GM18498 (cell line): ENCODE measurements around the gene PLXNA4.

ENCODE experiments used
- ATAC-seq: cut with Tn5 transposase; IDR thresholded peaks from one replicate; pipeline ENCODE4 v1.9.1; 2021; ENCODE audit warnings: mild to moderate bottlenecking, moderate library complexity; ENCODE audit not compliant: unreplicated experiment

The PLXNA4 gene

DNA sequence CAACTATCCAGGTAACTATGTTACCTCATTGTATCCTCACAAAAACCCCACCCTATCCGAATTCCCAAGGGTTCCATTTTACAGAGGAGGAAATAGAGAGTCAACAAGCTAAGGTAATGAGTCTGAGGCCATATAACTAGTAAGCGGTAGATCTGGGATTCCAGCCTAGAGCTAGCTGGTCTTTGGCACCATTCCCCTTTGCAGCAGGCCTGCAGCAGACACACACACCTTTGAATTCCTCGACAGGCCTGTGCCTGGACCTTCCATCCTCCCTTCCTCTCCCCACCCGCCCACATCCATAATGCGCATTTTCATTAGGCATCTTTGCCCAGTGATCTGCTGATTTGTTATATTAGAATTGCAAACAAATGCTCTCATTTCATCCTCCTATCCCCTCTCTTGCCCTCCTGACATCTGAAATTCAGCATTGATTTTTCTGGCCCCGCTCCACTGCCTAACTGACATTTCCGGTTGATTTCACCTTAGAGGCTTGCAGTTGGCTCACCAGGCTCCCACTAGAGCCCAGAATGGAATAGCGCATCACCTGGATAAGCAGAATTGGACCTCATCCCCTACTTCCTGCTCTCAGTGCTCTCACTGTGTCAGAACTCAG lies 129.5 kb downstream of the PLXNA4 start:
- ATAC-seq: no peak

DNA sequence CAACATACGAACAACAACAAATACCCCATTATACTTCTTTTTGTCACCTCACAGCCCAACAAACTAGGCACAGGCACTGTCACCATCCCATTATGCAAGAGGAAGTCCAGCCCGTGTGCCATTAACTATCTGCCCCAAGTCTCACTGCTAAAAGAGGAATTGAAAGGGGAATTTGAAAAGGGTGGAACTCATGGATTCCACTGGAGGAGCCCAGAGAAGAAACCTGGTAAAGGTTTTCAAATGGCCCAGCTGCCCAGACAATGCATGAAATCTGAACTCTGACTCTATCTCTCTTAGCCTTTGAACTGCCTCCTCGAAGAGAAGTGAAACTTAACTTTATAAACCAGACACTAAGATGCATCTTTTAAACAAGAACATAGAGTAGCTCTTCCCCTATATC lies 130.0 kb downstream of the PLXNA4 start:
- ATAC-seq: no peak

DNA sequence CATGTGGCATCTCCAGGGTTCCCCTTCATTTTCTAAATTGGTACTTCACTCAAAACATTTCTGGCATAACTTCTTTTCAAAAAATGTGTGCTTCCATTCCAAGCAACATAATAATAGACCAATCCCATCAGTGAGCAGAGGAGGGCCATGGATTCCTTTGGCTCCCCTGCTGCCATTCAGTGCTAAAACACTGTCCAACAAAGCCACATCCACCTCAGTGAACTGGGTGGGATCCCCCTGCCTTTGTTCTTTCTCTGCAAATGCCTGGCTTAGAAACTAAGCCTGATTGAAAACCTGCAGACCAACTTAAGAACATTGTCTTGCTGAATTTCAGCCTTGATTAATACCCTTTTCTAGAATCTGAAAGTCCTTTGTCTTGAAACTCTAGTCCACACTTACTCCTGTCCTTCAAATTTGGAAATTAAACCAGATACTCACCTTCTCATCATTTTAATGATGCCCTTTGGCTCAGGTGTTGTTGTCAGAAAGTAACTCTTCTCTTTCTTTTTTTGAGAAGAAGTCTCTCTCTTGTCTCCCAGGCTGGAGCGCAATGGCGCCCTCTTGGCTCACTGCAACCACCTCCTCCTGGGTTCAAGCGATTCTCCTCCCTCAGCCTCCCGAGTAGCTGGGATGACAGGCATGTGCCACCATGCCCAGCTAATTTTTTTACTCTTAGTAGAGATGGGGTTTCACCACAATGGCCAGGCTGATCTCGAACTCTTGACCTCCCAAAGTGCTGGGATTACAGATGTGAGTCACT lies 132.3 kb downstream of the PLXNA4 start:
- no peak for ATAC-seq

DNA sequence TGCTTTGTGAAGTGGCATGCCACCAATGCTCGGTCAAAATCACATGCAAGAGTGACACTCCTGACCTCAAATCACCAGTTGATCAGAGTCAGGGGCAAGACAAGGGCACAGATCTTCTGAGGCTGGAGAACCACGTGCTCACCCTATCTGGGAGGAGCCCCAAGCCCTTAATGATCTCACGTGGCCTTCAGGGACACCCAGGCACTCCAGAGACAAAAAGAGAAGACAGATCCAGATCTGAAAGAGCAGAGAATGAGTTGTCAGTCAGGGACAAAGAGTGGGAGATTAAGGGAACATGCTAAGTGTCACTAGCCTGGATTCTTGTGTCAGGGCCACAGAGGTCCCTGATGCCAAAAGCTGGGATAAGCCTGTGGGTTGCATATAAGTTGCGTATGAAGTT lies 134.3 kb downstream of the PLXNA4 start:
- ATAC-seq: no peak

- ATAC-seq: no peak
These were observed 136.1 kb downstream of the PLXNA4 start for GRCh38 chr7:132440151-132440550.

DNA sequence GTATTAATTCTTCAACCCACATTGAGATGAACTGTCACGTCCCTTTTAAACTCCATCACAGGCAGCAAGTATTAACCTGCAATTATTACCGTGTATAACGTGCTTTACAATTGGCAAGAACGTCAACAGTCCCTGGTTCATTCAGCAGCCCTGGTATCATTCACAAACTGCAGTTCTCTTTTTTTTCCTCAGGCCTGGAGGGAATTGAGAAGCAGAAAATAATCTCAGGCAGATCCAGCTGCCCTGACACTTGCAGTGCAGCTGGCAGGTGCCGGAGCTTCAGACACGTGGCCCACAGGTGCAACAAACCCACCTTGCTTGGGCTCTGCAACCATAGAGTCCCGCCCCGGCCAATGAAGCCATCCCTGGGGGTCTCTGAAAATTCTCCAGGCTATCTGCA lies 137.3 kb downstream of the PLXNA4 start:
- ATAC-seq: no peak

GRCh38 chr7:132437730-132438129 lies 138.5 kb downstream of the PLXNA4 start:
- no peak for ATAC-seq

DNA sequence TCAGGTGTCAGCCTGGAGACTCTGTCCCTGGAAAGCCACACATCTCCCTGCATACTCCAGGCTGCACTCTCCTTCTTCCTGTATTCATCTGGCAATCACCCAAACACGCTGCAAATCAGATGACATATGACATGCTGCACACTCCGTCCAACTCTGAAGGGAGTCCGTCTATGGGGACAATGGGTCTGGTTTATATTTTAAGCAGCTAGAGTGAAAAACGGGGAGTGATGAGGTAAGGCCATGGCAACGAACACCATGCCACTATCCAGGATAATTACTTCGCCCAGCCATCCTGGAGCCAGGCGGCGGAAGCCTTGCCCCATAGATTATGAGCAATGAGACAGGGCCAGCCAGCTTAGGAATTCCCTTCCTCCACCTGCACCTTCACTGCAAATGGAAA lies 140.1 kb downstream of the PLXNA4 start:
- ATAC-seq: no peak

DNA sequence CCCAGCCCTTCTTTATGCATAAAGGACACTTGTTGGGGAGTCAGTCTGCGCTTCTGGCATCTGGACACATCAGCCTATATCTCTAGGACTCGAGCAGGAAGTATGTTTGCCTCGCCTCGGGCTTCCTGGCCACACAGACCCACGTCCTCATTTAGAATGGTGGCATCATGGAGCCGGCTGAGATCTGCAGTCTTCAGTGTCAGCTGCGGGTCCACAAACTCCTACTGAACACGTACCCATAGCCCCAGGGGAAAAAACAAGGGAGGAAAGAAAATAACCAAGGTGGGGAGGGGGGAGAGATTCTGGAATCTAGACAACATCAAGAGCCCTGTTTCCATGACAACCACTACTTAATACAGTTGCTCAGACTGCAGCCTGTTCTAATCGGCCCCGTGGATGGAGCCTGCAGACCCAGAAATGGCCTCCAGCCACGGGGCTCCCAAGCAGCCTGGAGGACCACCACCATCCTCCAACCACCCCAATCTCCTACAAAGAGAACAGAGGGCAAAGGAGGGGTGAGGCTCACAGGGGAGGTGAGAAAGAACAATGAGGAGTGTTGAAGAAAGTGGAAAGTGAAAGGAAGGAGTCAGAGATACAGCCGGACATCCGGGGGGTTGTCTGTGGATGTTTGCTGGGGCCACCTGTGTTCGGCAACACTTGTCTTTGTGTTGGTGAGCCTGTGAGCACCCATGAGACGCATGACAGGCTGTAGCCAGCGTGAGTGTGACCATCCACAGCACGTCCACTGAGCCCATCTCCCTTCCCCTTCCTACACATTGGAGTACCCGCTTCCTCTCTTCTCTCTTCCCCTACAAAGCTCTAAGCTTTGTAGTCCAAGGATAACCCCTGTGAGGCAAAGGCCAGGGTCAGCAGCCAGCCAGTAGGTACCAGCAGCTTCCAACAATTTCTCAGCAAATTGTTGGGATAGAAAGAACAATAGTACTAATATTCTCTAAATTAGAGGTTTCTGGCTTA lies 141.0 kb downstream of the PLXNA4 start:
- no peak for ATAC-seq

GRCh38 chr7:132434041-132434440 lies 142.2 kb downstream of the PLXNA4 start:
- no peak for ATAC-seq

DNA sequence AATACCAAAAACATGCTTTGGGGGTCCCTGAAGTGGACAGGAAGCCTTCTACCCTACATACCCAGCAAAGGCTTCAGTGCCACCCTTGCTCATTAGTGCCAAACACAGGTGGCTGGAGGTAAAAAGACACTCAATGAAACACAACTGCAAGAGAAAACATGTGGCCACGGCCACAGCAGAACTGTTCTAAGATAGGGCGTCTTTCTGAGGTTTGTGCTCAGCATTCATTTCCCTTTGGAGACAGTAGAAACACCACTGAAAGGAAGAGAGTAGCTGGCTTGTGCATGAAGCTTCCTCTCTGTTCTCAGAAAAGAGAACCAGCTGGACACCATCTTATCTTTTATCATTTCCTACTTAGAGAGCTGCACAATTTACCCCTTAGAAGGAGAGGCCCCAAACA lies 143.0 kb downstream of the PLXNA4 start:
- ATAC-seq: no peak

DNA sequence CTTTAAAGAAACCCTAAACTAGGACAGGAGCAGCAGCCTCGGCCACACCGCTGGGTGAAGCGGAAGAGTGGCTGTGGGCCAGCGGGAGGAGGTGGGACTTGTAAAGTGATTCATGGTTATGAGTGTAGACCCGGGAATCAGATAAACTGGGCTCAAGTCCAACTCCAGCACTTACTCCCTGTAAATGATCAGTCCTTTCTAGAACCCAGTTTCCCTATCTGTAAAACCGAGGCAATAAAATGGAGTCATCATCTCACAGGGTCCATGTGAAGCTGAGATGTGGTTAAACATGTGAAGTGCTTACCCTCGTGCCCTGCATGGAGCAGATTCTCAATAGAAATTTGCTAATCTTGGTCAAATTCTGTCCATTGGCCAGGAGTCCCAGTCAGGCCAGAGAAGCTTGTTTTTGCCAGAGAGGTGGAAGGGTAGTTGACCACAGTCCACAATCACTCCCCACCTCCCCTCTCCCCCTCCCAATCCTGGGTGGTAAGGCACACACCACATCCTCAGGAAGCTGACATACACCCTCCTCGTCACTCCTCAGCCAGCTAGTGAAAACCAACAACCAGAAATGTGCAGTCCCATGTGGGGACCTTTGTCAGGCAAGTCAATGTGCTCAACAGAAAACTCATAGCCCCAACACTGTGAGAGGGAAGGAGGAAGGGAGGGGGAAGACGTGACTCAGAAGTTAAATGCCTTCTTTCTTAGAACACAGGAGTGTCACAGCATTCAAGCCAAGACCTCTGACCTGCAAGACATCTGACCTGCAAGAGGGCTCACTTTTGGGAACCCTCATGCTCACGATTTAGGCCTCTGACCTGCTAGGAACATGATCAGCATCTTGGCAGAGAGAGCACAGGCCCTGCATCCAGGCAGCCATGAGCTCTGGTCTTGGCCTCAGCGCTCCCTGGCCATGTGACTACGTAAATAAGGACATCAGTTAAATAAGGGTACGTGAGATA lies 145.1 kb downstream of the PLXNA4 start:
- ATAC-seq: no peak

DNA sequence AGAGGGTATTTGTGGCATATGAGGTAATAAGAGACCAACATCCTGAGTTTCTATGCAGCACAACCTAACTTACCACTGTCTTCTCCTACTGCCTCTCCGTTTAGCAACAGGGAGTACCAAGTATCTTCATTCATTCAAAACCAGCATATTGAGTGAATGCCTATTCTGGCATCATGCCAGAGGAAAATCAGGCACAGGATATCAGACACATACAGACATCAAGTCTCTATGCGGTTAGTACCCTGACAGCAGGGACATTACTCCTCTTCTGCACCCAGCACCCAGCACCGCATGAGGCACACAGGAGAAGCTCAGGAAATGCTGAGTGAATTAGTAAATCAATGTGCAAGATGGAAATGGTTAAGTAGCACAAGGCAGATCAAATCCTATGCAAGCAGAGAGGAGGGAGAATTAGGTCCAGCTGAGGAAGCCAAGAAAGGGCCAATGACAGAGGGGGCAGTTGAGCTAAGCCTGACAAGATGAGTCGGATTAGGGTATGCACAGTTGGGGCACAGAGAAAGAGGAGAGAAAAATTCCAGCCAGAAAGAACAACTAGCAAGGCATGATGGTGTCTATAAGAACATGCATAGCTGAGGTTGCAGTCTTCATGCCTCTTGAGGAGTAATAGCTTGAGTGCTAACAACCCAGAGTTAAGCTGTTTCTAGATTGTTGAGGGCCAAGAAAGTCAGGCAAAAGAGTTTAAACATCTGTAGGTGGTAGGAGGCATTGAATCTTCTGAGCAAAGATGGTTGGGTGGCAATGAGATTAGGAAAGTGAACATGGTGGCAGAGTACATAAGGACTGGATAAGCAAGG lies 146.0 kb downstream of the PLXNA4 start:
- ATAC-seq: no peak

DNA sequence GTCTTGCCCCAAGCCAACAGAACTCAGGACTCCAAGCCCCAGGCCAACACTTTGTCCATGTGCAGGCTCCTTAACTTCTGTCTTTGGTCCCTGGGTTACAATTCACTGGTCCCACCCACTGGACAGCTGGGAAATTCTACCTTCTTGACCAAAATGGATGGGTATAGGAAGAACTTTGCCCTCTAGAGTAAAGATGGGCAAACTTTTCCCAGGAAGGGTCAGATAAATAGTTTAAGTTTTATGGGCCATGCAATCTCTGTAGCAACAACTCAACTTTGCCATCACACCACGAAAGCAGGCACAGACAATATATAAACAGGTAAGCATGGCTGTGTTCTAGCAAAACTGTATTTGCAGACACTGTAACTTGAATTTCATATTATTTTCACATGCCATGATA lies 147.1 kb downstream of the PLXNA4 start:
- ATAC-seq: no peak

DNA sequence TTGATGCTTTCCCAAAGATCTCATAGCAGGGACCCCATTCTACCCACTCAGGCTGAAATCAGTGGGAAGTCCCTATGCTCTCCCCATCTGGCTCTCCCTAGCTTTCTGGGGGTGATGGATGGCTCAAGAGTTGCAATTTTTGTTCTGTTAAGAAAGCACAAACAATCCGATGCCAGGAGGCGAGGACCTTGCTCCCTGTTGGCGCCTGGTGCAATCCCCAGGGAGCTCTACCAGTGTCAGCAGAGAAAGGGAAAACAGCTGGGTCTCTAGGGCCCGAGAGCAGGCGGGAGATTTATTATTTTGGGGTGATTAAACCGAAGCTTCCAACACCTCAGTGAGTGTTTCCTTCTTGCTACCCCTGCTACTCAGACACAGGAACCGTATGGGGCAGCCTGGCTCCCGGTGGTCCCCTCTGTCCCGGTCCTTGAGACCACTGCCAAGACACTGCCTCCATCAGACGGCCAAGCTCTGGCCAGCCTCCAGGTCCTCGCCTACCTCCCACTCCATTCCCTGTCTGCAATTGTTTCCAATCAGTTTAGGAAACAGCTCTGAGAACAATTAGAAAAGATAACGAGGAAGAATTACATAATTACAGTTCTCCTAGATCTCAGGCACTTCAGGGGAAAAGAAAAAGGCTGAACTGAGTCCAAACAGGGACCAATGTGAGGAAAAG lies 147.9 kb downstream of the PLXNA4 start:
- no peak for ATAC-seq

- no peak for ATAC-seq
These were observed 150.3 kb downstream of the PLXNA4 start for GRCh38 chr7:132425942-132426341.

DNA sequence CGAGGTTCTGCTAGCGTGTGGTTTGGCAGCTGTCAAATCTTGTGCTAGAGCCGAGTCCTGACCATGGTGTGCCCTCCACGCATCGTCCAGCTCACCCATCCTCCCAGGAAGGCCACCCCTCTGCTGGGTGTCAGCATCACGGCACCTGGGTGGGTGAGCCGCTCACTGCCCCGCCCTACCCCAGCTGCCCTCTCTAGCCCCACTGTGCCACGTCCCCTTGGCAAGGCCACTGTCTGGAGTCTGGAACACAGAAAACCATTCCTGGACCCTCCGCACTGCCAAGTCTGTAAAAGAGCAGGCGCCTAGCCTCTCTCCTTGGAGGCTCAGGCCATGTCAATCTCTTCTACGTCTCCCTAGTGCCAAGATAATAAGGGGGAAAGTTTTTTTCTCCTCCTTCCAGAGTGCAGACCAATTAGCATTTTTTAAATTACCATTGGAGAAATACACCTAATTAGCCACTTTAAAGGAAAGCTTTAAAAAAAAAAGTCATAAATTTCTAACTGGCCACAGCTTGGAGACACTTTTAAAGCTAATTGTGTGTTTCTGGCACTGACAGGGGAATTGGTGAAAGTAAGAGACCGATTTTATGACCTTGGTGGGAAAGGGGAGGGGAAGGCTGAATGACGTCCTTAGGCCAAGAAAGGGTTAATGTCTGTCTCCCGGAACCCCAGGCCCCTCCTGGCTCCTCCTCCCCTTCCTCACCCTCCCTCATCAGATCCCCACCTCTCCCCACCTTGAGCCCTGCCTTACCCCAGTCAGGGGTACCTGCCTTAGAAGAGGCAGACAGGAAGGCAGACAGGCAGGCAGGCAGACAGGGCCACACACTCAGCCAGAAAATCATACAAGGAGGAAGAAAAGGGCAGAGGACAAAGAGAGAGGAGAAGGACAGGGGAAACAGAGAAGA lies 151.2 kb downstream of the PLXNA4 start:
- ATAC-seq: no peak

GRCh38 chr7:132424277-132424676 lies 152.0 kb downstream of the PLXNA4 start:
- ATAC-seq: no peak
